ENCODE data around the gene FRAS1. TPM values are rescaled to one million over a fixed set of nuclear protein-coding genes. Genes with fewer than 3 reads are reported as not detected.
A peak's percentile ranks its signal among the peaks of the same experiment; 100 is the strongest.

The FRAS1 gene
- total RNA-seq, 4 donors from 2014 or later = 3.2 to 4.1 (median 3.4) TPM

- H3K9me3 ChIP-seq = no peaks in the 10 kb centered on the region
- no peaks in the 10 kb centered on the region for H3K4me1 ChIP-seq
- H3K4me3 ChIP-seq = no peak overlapping the region
- H3K36me3 ChIP-seq = no peaks in the 10 kb centered on the region
- no peaks in the 10 kb centered on the region for H3K27me3 ChIP-seq
- TF ChIP-seq CTCF (IDR thresholded peaks at IDR 0.05) (no peak), POLR2A (IDR thresholded peaks at IDR 0.05) (no peak)
- DNase-seq = no peak
- H3K27ac ChIP-seq = no peak overlapping the region
Observed at GRCh38 chr4:78020677-78021076, 36.4 kb upstream of the FRAS1 start.

- no peak for DNase-seq
- TF ChIP-seq CTCF (IDR thresholded peaks at IDR 0.05) = peak in 1 of 6 experiments; percentile 16
- no peak for TF ChIP-seq POLR2A (IDR thresholded peaks at IDR 0.05)
- H3K4me1 ChIP-seq = no peaks in the 10 kb centered on the region
- no peak overlapping the region for H3K4me3 ChIP-seq
- H3K9me3 ChIP-seq = no peaks in the 10 kb centered on the region
- no peak overlapping the region for H3K27ac ChIP-seq
- no peaks in the 10 kb centered on the region for H3K36me3 ChIP-seq
- no peaks in the 10 kb centered on the region for H3K27me3 ChIP-seq
Observed at GRCh38 chr4:78022517-78022916, 34.6 kb upstream of the FRAS1 start.

- H3K9me3 ChIP-seq = no peaks in the 10 kb centered on the region
- TF ChIP-seq POLR2A (IDR thresholded peaks at IDR 0.05) (no peak), CTCF (IDR thresholded peaks at IDR 0.05) (no peak)
- no peaks in the 10 kb centered on the region for H3K4me1 ChIP-seq
- no peak overlapping the region for H3K4me3 ChIP-seq
- DNase-seq = no peak
- H3K36me3 ChIP-seq = no peaks in the 10 kb centered on the region
- no peaks in the 10 kb centered on the region for H3K27me3 ChIP-seq
- H3K27ac ChIP-seq = no peak overlapping the region
Observed at GRCh38 chr4:78024085-78024484, 33.0 kb upstream of the FRAS1 start.

GRCh38 chr4:78024576-78025091 is 32.5 kb upstream of the FRAS1 start:
- no peak for TF ChIP-seq CTCF (IDR thresholded peaks at IDR 0.05)
- Histone ChIP-seq H3K4me1 (no peaks in the 10 kb centered on the region), H3K27ac (no peak overlapping the region), H3K9me3 (no peaks in the 10 kb centered on the region), H3K36me3 (no peaks in the 10 kb centered on the region), H3K4me3 (no peak overlapping the region), H3K27me3 (no peaks in the 10 kb centered on the region)
- no peak for DNase-seq

GRCh38 chr4:78031417-78031950 is 25.6 kb upstream of the FRAS1 start:
- no peaks in the 10 kb centered on the region for H3K9me3 ChIP-seq
- no peaks in the 10 kb centered on the region for H3K27me3 ChIP-seq
- H3K36me3 ChIP-seq = no peaks in the 10 kb centered on the region
- H3K4me1 ChIP-seq = no peaks in the 10 kb centered on the region
- H3K4me3 ChIP-seq = no peak overlapping the region
- no peak for DNase-seq
- TF ChIP-seq POLR2A (IDR thresholded peaks at IDR 0.05) (no peak), CTCF (IDR thresholded peaks at IDR 0.05) (no peak)
- H3K27ac ChIP-seq = no peak overlapping the region

- no peaks in the 10 kb centered on the region for H3K27me3 ChIP-seq
- no peak for DNase-seq
- no peaks in the 10 kb centered on the region for H3K36me3 ChIP-seq
- no peak overlapping the region for H3K4me3 ChIP-seq
- TF ChIP-seq POLR2A (IDR thresholded peaks at IDR 0.05) (no peak), CTCF (IDR thresholded peaks at IDR 0.05) (no peak)
- no peak overlapping the region for H3K27ac ChIP-seq
- no peaks in the 10 kb centered on the region for H3K4me1 ChIP-seq
- no peaks in the 10 kb centered on the region for H3K9me3 ChIP-seq
Observed at GRCh38 chr4:78032446-78032845, 24.7 kb upstream of the FRAS1 start.

Data from Peyer's patch (tissue), 4 donors.